HG02588 (cell line): ENCODE measurements around the gene MAP3K4.

Experiments used
- ATAC-seq: cut with Tn5 transposase; IDR thresholded peaks from one replicate; pipeline ENCODE4 v1.9.1; 2021; ENCODE audit warnings: mild to moderate bottlenecking, moderate library complexity; ENCODE audit not compliant: unreplicated experiment

Gene MAP3K4

DNA sequence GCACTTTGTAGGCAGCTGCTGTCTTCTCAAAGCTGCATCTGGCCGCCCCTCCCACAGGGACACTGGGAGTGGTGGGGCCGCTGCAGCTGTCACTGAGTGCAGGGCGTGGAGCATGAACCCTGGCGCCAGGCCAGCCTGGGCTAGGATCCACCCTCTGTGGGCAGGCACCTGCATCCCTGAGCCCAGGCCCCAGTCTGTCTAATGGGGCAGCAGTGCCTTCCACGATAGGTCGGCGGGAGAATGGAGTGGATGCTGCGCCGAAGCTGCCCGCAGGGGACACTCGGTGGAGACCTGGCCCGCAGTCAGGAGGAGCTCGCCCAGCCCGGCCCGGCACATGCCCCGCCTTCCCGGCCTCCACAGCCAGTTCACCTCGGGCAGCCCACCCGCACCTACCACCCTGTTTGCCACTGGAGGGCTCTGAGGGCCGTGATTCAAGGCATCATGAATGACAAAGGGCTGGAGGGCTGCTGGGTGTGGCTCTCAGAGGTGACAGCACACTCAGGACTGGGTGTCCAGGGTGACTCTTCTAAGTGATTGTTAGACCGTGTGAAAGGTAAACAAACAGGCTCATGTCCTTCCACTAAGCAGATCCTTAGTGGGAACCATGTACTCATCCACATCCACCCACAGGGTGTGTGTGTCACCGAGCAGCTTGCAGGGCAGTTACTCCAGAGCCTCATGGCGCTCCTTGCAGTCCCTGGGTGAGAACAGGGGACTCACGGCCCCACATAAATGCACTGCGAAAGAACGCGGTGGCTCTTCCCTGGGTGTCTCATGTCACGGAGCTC is 148.4 kb downstream of the MAP3K4 start:
- ATAC-seq: no peak

DNA sequence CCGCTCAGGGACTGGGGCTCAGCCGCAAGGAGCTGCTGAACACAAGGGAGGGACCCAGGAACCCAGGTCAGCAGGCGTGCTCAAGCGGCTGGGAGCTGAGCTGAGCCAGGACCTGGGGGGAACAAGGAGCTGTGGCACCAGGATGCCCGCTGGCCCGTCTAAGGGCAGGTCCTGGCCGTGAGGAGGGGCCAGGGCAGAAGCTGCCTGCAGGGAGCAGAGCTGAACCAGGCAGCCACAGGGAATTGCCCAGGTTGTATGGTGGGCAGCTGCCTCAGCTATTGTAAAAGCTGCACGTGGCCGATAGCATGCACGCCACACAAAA is 148.9 kb downstream of the MAP3K4 start:
- no peak for ATAC-seq

DNA sequence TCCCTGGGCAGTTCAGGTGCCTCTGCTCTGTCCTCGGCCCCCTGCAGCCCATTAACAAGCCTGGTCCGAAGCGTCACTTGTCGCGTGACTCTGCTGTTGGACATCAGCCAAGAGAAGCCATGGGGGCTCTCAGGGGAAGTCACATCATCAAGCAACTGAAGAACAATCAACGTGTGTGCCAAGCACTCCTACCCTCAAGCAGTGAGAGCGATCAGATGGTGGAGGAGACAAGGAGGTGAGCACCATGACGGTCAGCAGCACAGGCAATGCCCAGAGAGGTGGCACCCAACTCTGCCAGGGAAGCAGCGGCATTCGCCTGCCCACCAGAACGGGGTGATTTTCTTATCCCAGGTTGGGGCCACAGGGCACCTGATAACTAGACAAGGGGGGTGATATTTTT is 149.6 kb downstream of the MAP3K4 start:
- ATAC-seq: no peak

DNA sequence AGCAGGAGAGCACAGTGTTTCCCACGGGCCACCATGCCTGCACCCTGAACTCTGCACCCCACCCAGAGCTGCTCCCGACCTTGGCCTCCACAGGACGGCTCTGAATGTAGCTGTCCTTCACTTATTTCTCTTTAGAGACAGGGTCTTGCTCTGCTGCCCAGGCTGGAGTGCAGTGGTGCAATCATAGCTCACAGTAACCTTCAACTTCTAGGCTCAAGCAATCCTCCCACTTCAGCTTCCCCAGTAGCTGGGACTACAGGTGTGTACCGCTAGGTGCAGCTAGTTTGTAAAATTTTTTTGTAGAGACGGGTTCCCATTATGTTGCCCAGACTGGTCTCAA is 151.4 kb downstream of the MAP3K4 start:
- no peak for ATAC-seq

DNA sequence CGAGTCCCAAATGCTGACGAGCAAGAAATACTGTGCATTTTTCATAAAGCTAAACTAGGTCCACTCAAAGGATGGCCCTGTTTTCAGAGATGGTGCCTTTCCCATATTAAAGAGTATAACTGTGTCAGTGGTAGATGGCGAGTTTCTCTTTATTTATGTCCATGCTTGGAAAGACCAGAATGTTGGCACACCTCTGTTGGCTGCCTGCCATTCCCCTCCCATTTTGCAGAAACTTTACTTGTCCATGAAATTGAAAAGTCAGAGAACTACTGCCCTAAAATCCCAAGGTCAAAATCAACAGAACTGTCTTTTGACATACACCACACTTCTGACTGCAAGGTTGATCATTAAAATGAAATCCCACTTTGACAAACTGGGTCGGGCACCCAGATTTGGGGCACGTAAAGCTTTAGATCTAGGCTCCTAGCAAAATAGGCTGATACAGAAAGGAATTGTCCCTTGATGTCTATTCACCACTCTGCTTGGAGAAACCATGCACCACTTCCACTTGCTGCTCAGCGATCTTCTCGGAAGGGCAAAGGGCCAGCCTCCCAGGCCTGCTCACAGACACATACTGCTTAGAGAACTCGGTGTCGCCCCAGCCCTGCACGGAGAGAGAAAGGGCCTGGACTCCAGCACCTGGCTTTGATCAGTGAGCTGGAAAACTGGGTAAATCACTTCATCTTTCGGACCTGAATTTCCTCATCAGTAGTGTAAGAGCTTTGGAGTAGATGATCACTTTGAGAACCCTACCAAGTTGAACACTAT is 152.3 kb downstream of the MAP3K4 start:
- ATAC-seq: no peak

DNA sequence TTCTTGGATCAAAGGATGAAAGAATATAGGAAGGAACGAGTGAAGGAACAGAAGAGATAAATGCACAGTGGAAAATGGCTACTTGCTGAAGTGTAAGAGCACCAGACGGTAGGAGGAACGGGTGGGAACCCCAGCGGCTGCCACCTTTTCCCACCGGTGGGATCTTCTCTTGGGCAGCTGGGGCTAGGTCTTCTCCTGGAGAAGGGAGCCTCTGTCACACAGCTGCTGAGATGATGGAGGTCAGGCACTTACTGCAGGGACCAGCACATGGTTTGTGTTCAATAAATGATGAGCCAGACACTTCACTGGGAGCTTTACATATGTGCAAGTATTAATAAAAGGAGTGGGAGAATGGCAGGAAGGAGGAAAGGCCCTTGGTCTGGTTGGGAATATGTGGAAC is 158.6 kb downstream of the MAP3K4 start:
- no peak for ATAC-seq

DNA sequence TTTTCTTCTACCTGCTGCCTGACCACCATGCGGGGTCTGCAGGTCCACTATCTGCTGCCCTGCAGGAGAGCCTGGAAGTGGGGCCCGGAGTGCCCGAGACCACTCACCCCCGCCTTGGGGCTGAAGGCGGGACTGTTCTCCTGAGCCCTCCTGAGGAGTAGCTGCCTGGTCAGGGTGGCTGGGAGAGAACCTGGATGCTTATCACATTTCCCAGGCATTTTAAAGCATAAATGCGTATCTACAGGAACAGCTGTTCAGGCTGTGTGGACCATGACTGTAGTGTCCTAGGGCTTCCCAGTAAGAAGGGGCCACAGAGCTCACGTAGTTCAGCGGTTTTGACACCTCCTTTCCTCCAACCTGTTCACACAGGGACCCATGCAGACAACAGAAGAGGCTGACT is 159.0 kb downstream of the MAP3K4 start:
- no peak for ATAC-seq

DNA sequence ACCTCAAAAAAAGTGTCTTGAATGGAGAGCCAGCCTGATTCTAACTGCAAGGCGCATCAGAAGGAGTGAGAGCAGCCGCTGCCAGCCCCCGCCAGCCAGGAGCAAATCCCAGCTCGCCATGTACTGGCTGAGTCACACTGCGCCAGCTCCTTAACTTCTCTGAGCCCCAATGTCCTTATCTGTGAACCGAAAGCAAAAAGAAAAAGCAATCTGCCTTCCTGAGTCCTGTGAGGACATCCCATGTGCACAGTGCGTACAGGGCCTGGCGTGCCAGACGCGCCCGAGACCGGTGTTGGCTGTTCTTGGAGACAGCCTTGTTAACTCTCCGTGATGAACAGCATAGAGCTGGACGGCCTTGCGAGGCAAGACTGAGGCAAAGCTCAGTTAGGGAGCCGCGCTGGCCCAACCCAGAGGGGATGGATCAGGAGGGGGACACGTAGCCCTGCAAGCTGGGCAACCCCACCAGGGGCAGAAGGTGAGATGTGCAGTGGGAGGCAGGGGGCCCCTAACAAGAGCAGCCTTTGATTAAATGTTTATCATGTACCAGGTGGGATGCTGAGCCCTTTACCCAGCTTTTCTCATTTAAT is 159.6 kb downstream of the MAP3K4 start:
- no peak for ATAC-seq

DNA sequence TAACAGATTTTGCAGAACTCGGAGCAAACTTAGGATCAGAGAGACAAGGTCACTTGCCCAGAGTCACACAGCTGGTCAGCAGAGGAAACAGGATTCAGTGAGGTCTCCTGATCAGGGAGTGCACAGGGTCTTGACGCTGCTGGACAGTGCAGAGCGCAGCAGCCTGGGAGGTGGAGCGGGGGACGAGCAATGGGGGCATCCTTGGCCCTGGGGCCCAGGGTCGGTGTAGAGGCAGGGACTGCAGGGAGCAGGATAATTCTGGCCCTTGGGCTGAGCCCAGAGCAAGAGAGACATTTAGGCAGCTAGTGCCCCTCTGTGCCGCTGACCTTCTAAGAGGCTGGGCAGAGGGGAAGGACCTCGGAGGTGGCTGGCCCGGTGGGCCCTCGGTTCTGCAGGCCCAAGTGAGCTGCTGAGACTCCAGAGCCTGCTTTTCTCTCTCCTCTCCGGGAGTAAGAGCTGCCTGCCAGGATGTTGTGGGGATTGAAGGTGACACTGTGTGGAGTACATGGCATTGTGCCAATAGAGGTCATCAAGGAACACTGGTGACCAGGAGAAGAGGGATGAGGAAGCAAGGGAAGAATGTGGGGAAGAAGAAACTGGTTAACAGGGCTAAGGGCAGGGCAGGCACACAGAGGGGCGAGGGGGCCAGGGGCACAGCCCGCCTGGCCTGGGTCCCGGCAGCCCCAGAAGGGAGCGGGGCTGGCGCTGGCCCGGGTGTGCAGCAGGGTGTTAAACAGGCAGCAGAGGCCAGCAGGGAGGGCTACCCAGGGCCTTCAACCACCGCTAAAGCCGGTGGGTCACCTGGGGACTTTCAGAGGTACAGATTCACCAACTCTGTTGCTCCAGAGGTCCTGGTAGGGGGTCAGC is 160.3 kb downstream of the MAP3K4 start:
- no peak for ATAC-seq

DNA sequence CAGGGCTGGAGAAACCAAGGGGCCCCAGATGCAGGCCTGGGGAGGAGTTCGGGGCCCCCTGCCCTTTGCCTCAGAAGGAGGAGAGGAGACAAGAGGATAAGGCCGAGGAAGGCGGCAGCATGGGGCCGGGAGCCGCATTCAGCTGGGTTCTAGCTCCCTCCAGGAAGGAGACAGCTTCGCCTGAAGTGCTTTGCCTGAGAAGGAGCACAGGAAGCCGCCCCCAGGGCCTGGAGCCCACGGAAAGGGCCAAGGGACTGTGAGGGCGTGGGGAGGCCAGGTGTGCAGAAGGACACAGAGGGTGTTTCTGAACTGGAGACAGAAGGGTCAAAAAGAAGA is 160.9 kb downstream of the MAP3K4 start:
- no peak for ATAC-seq

DNA sequence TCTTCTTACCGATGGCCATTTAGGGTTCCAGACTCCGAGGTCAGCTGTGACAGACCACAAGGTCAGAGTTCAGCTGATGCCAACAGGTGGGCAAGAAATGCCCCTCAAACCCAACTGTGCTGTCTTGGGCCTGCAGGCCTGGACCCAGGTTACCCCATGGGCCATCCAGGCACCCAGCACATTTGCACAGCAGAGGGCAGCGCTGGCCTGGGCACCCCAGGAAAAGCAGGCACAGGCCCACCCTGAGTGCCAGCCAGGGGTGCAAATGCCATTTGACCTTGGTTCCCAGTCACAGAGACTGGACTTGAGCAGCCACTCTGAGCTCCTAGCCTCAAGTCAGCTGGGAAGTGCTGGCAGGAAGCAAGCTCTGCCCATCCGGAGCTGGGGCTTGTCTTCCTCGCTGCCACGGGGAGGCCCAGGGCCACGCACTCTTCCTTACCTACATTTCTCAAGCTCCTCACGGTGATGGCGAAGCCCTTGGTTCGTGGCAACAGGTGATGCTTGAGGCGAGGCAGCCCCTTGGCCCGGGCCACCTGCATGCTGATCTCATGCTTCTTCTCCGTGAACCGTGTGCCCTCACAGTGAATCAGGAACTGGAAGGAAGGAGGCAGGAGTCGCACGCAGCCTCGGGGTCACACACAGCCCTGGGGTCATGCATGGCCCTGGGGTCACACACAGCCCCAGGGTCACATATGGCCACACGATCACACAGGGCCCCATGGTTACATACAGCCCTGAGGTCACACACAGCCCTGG is 161.5 kb downstream of the MAP3K4 start:
- ATAC-seq: no peak

DNA sequence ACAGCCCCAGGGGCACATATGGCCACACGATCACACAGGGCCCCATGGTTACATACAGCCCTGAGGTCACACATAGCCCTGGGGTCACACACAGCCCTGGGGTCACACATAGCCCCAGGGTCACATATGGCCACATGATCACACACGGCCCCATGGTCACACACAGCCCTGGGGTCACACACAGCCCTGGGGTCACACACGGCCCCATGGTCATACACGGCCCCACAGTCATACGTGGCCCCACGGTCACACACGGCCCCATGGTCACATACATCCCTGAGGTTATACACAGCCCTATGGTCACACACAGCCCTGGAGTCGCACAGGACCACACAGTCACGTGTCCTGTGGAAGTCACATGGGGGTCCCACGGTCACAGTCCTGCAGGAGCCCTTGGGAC is 162.2 kb downstream of the MAP3K4 start:
- ATAC-seq: no peak

DNA sequence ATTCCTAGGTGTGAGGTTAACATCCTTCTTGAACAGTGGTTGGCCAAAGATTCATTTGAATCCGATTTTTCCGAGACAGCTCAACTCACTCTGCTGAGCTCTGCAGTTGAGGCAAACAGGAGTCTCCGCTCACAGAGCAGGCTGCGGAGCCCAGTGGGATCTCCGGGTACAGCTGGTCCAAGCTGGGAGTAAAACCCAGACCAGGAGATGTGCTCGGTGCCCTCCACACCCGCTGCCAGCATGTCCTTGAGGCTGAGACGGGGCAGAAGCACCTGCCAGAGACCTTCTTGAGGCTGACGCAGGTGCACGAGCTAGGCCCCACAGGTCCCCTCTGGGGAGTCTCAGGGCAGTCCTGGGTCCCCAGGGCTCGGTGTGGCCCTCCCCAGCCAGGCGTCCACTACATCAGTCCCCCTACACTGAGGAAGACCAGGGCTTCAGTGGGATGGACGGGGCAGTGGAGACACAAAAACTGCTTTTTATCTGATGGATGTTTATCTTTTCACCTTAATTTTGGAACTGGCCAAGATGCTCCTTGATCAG is 163.3 kb downstream of the MAP3K4 start:
- ATAC-seq: no peak

DNA sequence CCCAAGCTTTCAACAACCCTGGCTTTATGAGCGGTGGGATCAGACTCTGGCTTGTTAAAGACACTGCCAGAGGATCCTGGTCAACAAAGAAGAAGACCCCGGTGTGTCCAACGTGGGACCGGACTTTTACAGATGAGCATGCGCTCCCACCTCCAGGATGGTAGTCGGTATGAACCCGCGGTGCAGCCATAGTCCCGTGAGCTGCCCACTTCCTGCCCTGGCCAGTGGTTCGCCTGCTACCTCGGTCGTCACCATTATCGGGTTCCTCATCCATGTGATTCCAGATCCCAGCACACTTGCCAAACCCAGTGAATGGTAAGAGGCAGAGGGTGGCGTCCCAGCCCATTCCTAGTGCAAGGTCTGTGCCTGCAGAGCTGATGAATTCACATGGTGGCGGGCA is 169.6 kb downstream of the MAP3K4 start:
- no peak for ATAC-seq

DNA sequence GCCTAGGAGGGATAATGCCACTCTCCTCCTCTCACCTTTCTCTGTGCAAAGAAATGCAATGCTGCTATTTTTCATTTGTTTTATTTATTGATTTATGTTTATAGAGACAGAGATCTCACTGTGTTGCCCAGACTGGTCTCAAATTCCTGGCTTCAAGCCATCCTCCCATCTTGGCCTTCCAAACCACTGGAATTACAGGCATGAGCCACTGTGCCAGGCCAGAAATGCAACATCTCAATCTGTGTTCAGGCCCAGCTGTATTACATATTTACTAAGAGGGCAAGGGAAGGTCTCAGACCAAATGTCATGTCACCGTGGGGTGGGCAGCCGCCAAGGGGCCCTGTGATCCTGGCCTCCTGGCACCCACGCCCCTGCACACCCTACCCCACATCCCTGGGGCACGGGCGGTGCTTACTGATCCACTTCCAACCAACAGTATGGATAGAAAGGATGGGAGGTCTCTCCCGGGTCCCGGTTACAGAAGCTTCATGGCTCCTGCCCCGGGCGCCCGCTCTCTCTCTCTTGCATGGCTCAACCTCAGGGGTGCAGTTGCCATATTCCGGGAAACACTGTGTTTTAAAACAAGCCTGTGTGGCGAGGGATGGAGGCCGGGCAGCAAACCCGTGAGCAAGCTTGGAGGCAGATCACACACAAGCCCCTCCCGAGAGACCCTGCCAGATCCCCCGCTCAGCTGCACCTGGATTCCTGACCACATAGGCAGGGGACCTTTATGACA is 170.5 kb downstream of the MAP3K4 start:
- ATAC-seq: no peak

DNA sequence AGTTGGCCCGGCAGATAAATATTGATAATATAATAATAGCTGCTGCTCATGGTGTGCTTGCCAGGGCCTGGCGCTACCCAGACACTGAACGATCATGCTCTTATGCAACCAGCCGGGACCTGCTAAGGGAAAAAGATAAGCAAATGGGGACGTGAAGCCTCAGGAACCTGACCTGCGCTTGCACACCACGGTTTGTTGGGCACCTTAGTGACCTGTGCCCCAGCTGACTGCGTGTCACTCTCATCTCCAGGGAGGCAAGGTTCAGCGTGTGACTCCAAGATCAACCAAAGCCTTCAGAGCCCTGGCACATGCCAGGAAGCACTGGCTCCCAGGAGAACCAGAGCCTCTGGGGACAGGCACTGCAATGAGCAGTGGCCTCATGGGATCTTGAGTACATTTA is 171.2 kb downstream of the MAP3K4 start:
- ATAC-seq: no peak

DNA sequence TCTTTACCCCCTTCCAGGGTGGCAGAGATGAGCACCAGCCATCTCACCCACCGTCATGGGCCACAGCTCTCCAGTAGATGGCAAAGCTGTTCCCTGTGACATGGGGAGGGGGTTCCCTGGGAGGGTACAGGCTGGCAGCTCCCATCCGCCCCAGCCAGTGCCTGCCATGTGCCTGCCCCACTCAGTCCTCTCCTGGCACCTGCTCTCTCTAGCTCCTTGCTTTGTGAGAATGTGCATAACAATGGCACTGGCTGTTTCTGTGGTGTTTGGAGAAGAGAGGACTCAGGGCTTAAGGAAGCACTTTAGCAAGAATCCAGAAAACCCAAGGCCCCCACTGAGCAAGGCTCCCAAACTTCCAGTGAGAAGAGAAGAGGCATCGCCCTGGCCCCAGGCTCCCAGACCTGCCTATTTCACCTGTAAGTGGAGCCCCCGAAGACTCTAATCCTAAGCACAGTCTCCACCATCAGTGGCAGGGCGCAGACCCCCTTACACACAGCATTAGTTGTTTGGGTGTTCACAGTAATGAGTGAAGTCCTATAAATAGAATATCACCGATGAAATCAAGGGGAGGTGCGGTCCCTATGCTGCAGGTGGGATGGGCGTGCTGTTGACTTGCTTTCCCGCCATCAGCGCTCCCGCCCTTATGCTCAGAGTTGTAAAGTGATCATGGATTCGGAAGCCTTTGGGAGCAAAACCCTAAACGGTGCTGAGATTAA is 172.1 kb downstream of the MAP3K4 start:
- ATAC-seq: no peak

DNA sequence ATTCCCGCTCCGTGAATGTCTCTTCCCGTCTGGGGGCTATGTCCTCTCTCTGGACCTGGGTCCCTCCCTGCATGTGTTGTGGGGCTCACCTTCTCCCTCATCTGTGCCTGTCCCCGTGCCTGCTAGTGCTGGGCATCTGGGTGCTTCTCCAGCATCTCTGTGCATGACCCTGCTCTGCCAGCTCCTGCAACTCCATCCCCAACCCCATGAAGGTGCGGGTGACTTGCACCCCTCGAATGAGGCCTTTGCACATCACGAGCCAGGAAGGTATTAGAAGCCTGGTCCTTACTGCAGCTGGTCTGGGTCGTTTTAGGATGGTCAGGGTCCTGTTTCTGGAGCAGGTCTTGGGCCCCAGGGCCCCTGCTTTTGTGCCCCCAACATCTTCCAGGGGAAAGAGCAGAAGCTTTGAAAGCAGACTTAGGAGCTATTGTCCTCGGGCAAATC is 172.6 kb downstream of the MAP3K4 start:
- ATAC-seq: no peak

DNA sequence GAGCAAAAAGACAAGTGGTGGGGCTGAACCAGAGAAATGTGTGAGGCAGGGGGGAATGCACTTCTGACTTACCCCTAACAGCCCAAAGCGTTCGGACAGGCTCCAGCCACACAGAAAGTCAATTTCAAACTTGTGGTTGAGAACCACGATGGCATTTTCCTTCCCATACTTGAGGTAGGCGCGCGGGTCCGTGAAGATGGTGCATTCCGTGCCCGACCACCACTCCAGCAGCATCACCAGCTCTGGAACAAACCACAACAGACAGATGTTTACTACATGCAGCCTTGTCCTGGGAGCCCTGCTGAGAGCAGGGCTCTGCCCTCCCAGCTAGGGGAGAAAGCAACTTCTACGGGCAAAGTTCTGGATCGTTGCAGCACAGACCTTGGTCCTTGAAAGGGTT is 174.6 kb downstream of the MAP3K4 start:
- ATAC-seq: no peak
